ENCODE data around the gene TEX29. TPM values are rescaled to one million over a fixed set of nuclear protein-coding genes. Genes with fewer than 3 reads are reported as not detected.

The TEX29 gene
- total RNA-seq, 3 donors from 2014 or later (not counting 1 experiment from before 2014, with no cell fraction given), result not detected

DNA sequence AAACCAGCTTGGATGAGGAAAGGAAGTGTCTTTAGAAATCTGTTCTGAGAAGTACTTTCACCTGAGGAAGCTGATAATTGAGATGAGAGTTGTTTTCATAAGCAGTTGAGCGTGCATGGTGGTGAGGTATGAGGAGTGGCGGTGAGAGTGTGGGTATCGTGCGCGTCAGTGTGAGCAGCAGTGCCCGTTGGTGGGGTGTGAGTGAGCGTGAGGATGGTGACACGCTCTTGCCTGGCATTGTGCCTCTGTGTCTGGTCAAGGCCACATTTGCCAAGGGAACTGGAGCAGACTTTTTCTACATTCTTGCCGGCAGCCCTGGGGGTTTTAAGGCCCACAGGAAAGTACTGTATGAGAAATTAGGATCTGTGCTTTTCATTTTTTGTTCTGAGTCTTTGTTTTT, 36.5 kb upstream of the TEX29 start:
- no peak overlapping the region for H3K27ac Mint-ChIP-seq
- no peaks in the 10 kb centered on the region for H3K27me3 Mint-ChIP-seq (ENCODE audit: low read depth in 2 of 2)
- TF ChIP-seq, protein P1, sequence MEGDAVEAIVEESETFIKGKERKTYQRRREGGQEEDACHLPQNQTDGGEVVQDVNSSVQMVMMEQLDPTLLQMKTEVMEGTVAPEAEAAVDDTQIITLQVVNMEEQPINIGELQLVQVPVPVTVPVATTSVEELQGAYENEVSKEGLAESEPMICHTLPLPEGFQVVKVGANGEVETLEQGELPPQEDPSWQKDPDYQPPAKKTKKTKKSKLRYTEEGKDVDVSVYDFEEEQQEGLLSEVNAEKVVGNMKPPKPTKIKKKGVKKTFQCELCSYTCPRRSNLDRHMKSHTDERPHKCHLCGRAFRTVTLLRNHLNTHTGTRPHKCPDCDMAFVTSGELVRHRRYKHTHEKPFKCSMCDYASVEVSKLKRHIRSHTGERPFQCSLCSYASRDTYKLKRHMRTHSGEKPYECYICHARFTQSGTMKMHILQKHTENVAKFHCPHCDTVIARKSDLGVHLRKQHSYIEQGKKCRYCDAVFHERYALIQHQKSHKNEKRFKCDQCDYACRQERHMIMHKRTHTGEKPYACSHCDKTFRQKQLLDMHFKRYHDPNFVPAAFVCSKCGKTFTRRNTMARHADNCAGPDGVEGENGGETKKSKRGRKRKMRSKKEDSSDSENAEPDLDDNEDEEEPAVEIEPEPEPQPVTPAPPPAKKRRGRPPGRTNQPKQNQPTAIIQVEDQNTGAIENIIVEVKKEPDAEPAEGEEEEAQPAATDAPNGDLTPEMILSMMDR (IDR thresholded peaks at IDR 0.05), result no peak
- Histone ChIP-seq H3K9me3 (ENCODE audit: control insufficient read depth, insufficient read depth, low read length) (no peaks in the 10 kb centered on the region), H3K27me3 (ENCODE audit: control insufficient read depth, insufficient read depth, low read length) (no peaks in the 10 kb centered on the region), H3K4me3 (ENCODE audit: low read length) (no peak overlapping the region), H3K4me1 (ENCODE audit: control insufficient read depth, insufficient read depth, low read length) (no peaks in the 10 kb centered on the region), H3K27ac (ENCODE audit: low read length) (no peak overlapping the region), H3K36me3 (ENCODE audit: control insufficient read depth, insufficient read depth, low read length) (peaks cover 83% of the 10 kb centered on the region)
- H3K4me3 Mint-ChIP-seq, result no peak overlapping the region
- DNase-seq, result no peak
- intact Hi-C loops (cut with micrococcal nuclease), result no loop called here
- no peaks in the 10 kb centered on the region for H3K4me1 Mint-ChIP-seq
- H3K36me3 Mint-ChIP-seq, result peaks cover 5% of the 10 kb centered on the region
- WGBS (ENCODE audit: insufficient coverage), result 99% methylated on average over 9 of the region's 9 CpGs
- no peaks in the 10 kb centered on the region for H3K9me3 Mint-ChIP-seq
- no peak for ATAC-seq

DNA sequence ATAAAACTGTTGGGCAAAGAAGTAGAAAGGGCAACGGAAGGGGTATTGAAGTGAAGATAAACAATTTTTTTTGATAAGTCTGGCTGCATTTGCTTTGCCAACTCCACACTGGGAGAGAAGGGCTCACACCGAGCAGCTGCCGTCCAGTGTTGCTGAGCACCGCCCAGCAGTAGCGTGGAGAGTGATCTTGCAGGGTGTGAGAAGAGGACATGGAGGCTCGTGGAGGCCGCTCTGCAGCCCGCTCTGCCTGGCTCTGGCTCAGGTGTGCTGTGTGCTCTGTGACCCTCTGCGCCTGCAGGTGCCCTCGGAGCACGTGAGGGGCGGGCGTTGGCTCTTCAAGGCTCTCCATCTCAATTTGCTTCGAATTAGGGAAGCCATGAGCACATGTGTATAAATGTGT, 35.9 kb upstream of the TEX29 start:
- no peak overlapping the region for H3K27ac ChIP-seq (ENCODE audit: low read length)
- no peaks in the 10 kb centered on the region for H3K9me3 Mint-ChIP-seq
- no peaks in the 10 kb centered on the region for H3K9me3 ChIP-seq (ENCODE audit: control insufficient read depth, insufficient read depth, low read length)
- intact Hi-C loops (cut with micrococcal nuclease), result no loop called here
- ATAC-seq (no peak), DNase-seq (no peak)
- no peak overlapping the region for H3K4me3 ChIP-seq (ENCODE audit: low read length)
- no peak overlapping the region for H3K4me3 Mint-ChIP-seq
- H3K36me3 ChIP-seq (ENCODE audit: control insufficient read depth, insufficient read depth, low read length), result peaks cover 82% of the 10 kb centered on the region
- H3K27ac Mint-ChIP-seq, result no peak overlapping the region
- 98% methylated on average over 14 of the region's 14 CpGs for WGBS (ENCODE audit: insufficient coverage)
- H3K36me3 Mint-ChIP-seq, result peaks cover 5% of the 10 kb centered on the region
- TF ChIP-seq, protein P1 (IDR thresholded peaks at IDR 0.05), result no peak
- no peaks in the 10 kb centered on the region for H3K27me3 Mint-ChIP-seq (ENCODE audit: low read depth in 2 of 2)
- no peaks in the 10 kb centered on the region for H3K4me1 ChIP-seq (ENCODE audit: control insufficient read depth, insufficient read depth, low read length)
- H3K4me1 Mint-ChIP-seq, result no peaks in the 10 kb centered on the region
- H3K27me3 ChIP-seq (ENCODE audit: control insufficient read depth, insufficient read depth, low read length), result no peaks in the 10 kb centered on the region

DNA sequence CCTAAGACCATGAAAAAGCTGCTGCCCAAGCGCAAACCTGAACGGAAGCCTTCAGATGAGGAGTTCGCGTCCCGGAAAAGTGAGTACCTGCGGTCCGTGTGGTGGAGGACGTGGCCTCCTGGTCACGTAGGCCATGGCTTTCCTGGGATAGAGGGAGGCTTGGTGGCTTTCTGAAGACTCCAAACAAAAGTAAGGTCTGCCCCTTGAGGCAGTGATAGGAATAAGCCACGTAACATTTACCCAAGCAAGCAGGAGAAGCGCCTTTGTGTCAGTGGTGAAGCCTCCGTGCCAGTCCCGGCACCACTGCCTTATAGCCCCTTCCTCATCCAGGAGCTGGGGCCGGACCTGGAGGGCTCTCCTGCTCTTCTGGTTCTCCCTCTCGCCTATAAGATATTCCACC, 34.3 kb upstream of the TEX29 start:
- Mint-ChIP-seq H3K27me3 (ENCODE audit: low read depth in 2 of 2) (no peaks in the 10 kb centered on the region), H3K9me3 (no peaks in the 10 kb centered on the region), H3K27ac (peak overlapping the region in 1 of 2 donors; percentile 29), H3K36me3 (peaks cover 4% of the 10 kb centered on the region), H3K4me3 (no peak overlapping the region), H3K4me1 (no peaks in the 10 kb centered on the region)
- Histone ChIP-seq H3K27me3 (ENCODE audit: control insufficient read depth, insufficient read depth, low read length) (no peaks in the 10 kb centered on the region), H3K9me3 (ENCODE audit: control insufficient read depth, insufficient read depth, low read length) (no peaks in the 10 kb centered on the region), H3K4me1 (ENCODE audit: control insufficient read depth, insufficient read depth, low read length) (no peaks in the 10 kb centered on the region), H3K4me3 (ENCODE audit: low read length) (no peak overlapping the region), H3K27ac (ENCODE audit: low read length) (no peak overlapping the region), H3K36me3 (ENCODE audit: control insufficient read depth, insufficient read depth, low read length) (peaks cover 84% of the 10 kb centered on the region)
- ATAC-seq (no peak), DNase-seq (no peak)
- TF ChIP-seq, protein P1 (IDR thresholded peaks at IDR 0.05), result no peak
- 90% methylated on average over 15 of the region's 15 CpGs for WGBS (ENCODE audit: insufficient coverage)
- intact Hi-C loops (cut with micrococcal nuclease), result no loop called here

DNA sequence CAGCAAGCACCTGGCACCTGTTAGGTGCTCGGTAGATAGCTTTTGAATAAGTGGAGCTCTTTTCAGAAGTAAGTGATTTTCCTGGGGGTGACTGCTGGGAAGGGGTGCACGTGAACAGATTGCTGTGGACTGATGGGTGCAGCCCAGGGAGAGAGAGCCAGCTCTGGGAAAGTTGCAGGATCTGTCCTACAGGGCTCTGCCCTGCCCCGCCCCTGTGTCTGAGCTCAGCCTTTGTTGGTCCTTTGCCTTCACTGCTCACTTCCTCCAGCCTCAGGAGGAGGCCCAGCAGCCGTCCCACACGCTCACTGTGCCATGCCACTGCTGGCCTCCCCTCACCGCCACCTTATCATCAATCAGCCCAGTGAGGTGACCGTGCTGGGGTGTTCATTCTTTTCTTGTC, 33.7 kb upstream of the TEX29 start:
- TF ChIP-seq, protein P1 (IDR thresholded peaks at IDR 0.05), result no peak
- ATAC-seq (no peak), DNase-seq (no peak)
- Mint-ChIP-seq H3K27me3 (ENCODE audit: low read depth in 2 of 2) (no peaks in the 10 kb centered on the region), H3K4me1 (no peaks in the 10 kb centered on the region), H3K4me3 (no peak overlapping the region), H3K36me3 (peaks cover under 1% of the 10 kb centered on the region), H3K27ac (no peak overlapping the region), H3K9me3 (no peaks in the 10 kb centered on the region)
- H3K27ac ChIP-seq (ENCODE audit: low read length), result no peak overlapping the region
- no peaks in the 10 kb centered on the region for H3K27me3 ChIP-seq (ENCODE audit: control insufficient read depth, insufficient read depth, low read length)
- WGBS (ENCODE audit: insufficient coverage), result 98% methylated on average over 7 of the region's 7 CpGs
- H3K9me3 ChIP-seq (ENCODE audit: control insufficient read depth, insufficient read depth, low read length), result no peaks in the 10 kb centered on the region
- no peak overlapping the region for H3K4me3 ChIP-seq (ENCODE audit: low read length)
- intact Hi-C loops (cut with micrococcal nuclease), result no loop called here
- H3K4me1 ChIP-seq (ENCODE audit: control insufficient read depth, insufficient read depth, low read length), result no peaks in the 10 kb centered on the region
- peaks cover 82% of the 10 kb centered on the region for H3K36me3 ChIP-seq (ENCODE audit: control insufficient read depth, insufficient read depth, low read length)
